Measurements from ENCODE around the gene HNRNPA1L2.
A peak's percentile ranks its signal among the peaks of the same experiment; 100 is the strongest.

The HNRNPA1L2 gene

GRCh38 chr13:52599848-52600603 is 42.2 kb upstream of the HNRNPA1L2 start (continued):
- TF ChIP-seq YY2 (tag by site-specific recombination; IDR thresholded peaks at IDR 0.05), result no peak
- TF ChIP-seq ZNF654 (tag by site-specific recombination; IDR thresholded peaks at IDR 0.05; ENCODE audit: low read depth), result no peak
- no peak for TF ChIP-seq ZNF274 (IDR thresholded peaks at IDR 0.05; ENCODE audit: low read length)
- TF ChIP-seq ZNF274 (tag by site-specific recombination; IDR thresholded peaks at IDR 0.05; ENCODE audit: borderline replicate concordance), result no peak
- TF ChIP-seq ZNF157 (tag by site-specific recombination; IDR thresholded peaks at IDR 0.05), result no peak
- no peak for TF ChIP-seq ZNF521 (tag by site-specific recombination; IDR thresholded peaks at IDR 0.05)
- TF ChIP-seq, protein P1, sequence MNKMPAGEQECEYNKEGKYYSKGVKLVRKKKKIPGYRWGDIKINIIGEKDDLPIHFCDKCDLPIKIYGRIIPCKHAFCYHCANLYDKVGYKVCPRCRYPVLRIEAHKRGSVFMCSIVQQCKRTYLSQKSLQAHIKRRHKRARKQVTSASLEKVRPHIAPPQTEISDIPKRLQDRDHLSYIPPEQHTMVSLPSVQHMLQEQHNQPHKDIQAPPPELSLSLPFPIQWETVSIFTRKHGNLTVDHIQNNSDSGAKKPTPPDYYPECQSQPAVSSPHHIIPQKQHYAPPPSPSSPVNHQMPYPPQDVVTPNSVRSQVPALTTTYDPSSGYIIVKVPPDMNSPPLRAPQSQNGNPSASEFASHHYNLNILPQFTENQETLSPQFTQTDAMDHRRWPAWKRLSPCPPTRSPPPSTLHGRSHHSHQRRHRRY (tag by site-specific recombination; IDR thresholded peaks at IDR 0.05), result no peak
- TF ChIP-seq FEZF1 (tag by site-specific recombination; IDR thresholded peaks at IDR 0.05), result no peak
- TF ChIP-seq ZNF248 (tag by site-specific recombination; IDR thresholded peaks at IDR 0.05), result no peak
- TF ChIP-seq ZBTB10 (tag by site-specific recombination; IDR thresholded peaks at IDR 0.05), result no peak
- TF ChIP-seq ZSCAN23 (tag by site-specific recombination; IDR thresholded peaks at IDR 0.05), result no peak
- TF ChIP-seq ZNF747 (tag by site-specific recombination; IDR thresholded peaks at IDR 0.05), result no peak
- TF ChIP-seq, protein P2, sequence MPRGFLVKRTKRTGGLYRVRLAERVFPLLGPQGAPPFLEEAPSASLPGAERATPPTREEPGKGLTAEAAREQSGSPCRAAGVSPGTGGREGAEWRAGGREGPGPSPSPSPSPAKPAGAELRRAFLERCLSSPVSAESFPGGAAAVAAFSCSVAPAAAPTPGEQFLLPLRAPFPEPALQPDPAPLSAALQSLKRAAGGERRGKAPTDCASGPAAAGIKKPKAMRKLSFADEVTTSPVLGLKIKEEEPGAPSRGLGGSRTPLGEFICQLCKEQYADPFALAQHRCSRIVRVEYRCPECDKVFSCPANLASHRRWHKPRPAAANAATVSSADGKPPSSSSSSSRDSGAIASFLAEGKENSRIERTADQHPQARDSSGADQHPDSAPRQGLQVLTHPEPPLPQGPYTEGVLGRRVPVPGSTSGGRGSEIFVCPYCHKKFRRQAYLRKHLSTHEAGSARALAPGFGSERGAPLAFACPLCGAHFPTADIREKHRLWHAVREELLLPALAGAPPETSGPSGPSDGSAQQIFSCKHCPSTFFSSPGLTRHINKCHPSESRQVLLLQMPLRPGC (tag by site-specific recombination; IDR thresholded peaks at IDR 0.05), result no peak
- TF ChIP-seq, protein P3, sequence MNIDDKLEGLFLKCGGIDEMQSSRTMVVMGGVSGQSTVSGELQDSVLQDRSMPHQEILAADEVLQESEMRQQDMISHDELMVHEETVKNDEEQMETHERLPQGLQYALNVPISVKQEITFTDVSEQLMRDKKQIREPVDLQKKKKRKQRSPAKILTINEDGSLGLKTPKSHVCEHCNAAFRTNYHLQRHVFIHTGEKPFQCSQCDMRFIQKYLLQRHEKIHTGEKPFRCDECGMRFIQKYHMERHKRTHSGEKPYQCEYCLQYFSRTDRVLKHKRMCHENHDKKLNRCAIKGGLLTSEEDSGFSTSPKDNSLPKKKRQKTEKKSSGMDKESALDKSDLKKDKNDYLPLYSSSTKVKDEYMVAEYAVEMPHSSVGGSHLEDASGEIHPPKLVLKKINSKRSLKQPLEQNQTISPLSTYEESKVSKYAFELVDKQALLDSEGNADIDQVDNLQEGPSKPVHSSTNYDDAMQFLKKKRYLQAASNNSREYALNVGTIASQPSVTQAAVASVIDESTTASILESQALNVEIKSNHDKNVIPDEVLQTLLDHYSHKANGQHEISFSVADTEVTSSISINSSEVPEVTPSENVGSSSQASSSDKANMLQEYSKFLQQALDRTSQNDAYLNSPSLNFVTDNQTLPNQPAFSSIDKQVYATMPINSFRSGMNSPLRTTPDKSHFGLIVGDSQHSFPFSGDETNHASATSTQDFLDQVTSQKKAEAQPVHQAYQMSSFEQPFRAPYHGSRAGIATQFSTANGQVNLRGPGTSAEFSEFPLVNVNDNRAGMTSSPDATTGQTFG (tag by site-specific recombination; IDR thresholded peaks at IDR 0.05; ENCODE audit: borderline replicate concordance), result no peak
- no peak for TF ChIP-seq ZNF670 (tag by site-specific recombination; IDR thresholded peaks at IDR 0.05; ENCODE audit: low read depth)
- TF ChIP-seq MEIS1 (CRISPR knock-in tag; IDR thresholded peaks at IDR 0.05; ENCODE audit: borderline replicate concordance), result no peak
- no peak for TF ChIP-seq ZNF518A (tag by site-specific recombination; conservative IDR thresholded peaks at IDR 0.05; ENCODE audit: low read depth)
- TF ChIP-seq HOXD13 (CRISPR knock-in tag; IDR thresholded peaks at IDR 0.05; ENCODE audit: borderline replicate concordance), result no peak
- TF ChIP-seq HOXC10 (CRISPR knock-in tag; IDR thresholded peaks at IDR 0.05), result no peak
- TF ChIP-seq KLF10 (tag by site-specific recombination; IDR thresholded peaks at IDR 0.05), result no peak
- peak; percentile 93 for TF ChIP-seq ZBTB8A (tag by site-specific recombination; IDR thresholded peaks at IDR 0.05)
- no peak for TF ChIP-seq GLIS2 (tag by site-specific recombination; IDR thresholded peaks at IDR 0.05)
- no peak for TF ChIP-seq HOXA7 (CRISPR knock-in tag; IDR thresholded peaks at IDR 0.05; ENCODE audit: borderline replicate concordance)
- no peak for TF ChIP-seq ZNF121 (tag by site-specific recombination; IDR thresholded peaks at IDR 0.05)
- TF ChIP-seq, protein P4, sequence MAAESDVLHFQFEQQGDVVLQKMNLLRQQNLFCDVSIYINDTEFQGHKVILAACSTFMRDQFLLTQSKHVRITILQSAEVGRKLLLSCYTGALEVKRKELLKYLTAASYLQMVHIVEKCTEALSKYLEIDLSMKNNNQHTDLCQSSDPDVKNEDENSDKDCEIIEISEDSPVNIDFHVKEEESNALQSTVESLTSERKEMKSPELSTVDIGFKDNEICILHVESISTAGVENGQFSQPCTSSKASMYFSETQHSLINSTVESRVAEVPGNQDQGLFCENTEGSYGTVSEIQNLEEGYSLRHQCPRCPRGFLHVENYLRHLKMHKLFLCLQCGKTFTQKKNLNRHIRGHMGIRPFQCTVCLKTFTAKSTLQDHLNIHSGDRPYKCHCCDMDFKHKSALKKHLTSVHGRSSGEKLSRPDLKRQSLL (tag by site-specific recombination; IDR thresholded peaks at IDR 0.05), result no peak
- TF ChIP-seq ZNF530 (tag by site-specific recombination; IDR thresholded peaks at IDR 0.05; ENCODE audit: low read depth), result no peak
- TF ChIP-seq ZNF146 (tag by site-specific recombination; IDR thresholded peaks at IDR 0.05), result no peak
